MCF 10A (cell line): ENCODE data around the gene MRPL20. TPM values are rescaled to one million over a fixed set of nuclear protein-coding genes. Genes with fewer than 3 reads are reported as not detected.

Experiments
- BruUV-seq: library from RNA; stranded (reverse); fragments of 400-500 nt; replicated peaks from 2 replicates; lab custom pipeline; 2021; lab: Mats Ljungman, UMichigan
- CTCF ChIA-PET: fragments of 300-600 bp; sonication (Branson Sonifier 250); formaldehyde crosslinking; extraction: SDS; loops from one replicate; lab custom pipeline; 2021; ENCODE audit warnings: antibody characterized with exemption, inconsistent platforms; lab: Yijun Ruan, JAX
- POLR2A ChIA-PET: fragments of 300-600, 350-650 bp; sonication (Branson Sonifier 250); formaldehyde crosslinking; extraction: SDS; loops from one replicate; lab custom pipeline; 2020; ENCODE audit warnings: antibody characterized with exemption, inconsistent platforms; lab: Yijun Ruan, JAX
- DNase-seq: peaks from one replicate; pipeline ENCODE4 v3.0.0-alpha.2; 2018; ENCODE audit not compliant: unreplicated experiment
- H3K27ac Mint-ChIP-seq: one replicate; pipeline ENCODE4 v1.8.0; 2022; ENCODE audit warnings: mild to moderate bottlenecking, low read depth, mixed read lengths; ENCODE audit not compliant: unreplicated experiment
- H3K27me3 Mint-ChIP-seq: one replicate; pipeline ENCODE4 v1.8.0; 2022; ENCODE audit warnings: mixed read lengths; ENCODE audit not compliant: insufficient read depth, unreplicated experiment
- H3K36me3 Mint-ChIP-seq: one replicate; pipeline ENCODE4 v1.8.0; 2022; ENCODE audit warnings: mild to moderate bottlenecking, moderate library complexity, mixed read lengths; ENCODE audit not compliant: insufficient read depth, unreplicated experiment
- H3K4me1 Mint-ChIP-seq: one replicate; pipeline ENCODE4 v1.8.0; 2022; ENCODE audit warnings: mixed read lengths; ENCODE audit not compliant: insufficient read depth, unreplicated experiment
- H3K4me3 Mint-ChIP-seq: one replicate; pipeline ENCODE4 v1.8.0; 2022; ENCODE audit warnings: mild to moderate bottlenecking, moderate library complexity, mixed read lengths; ENCODE audit not compliant: unreplicated experiment
- H3K9me3 Mint-ChIP-seq: one replicate; pipeline ENCODE4 v1.8.0; 2022; ENCODE audit warnings: mixed read lengths; ENCODE audit not compliant: unreplicated experiment
- intact Hi-C: fragments of 100-400 bp; cut with micrococcal nuclease; formaldehyde crosslinking; loops from 2 replicates; pipeline ENCODE4 v1.14.1; 2022
- total RNA-seq: library from RNA; stranded (reverse); gene quantifications from 2 replicates; pipeline ENCODE4 v1.2.3, GENCODE V29; 2022
- TF ChIP-seq, protein P1 (sequence below): fragments of 200-600 bp; IDR thresholded peaks from one replicate; pipeline ENCODE4 v1.8.0; 2022; ENCODE audit warnings: antibody characterized with exemption, mild to moderate bottlenecking; ENCODE audit not compliant: unreplicated experiment

MRPL20 gene
- total RNA-seq, 1 experiment from 2014 or later = 137 TPM

DNA sequence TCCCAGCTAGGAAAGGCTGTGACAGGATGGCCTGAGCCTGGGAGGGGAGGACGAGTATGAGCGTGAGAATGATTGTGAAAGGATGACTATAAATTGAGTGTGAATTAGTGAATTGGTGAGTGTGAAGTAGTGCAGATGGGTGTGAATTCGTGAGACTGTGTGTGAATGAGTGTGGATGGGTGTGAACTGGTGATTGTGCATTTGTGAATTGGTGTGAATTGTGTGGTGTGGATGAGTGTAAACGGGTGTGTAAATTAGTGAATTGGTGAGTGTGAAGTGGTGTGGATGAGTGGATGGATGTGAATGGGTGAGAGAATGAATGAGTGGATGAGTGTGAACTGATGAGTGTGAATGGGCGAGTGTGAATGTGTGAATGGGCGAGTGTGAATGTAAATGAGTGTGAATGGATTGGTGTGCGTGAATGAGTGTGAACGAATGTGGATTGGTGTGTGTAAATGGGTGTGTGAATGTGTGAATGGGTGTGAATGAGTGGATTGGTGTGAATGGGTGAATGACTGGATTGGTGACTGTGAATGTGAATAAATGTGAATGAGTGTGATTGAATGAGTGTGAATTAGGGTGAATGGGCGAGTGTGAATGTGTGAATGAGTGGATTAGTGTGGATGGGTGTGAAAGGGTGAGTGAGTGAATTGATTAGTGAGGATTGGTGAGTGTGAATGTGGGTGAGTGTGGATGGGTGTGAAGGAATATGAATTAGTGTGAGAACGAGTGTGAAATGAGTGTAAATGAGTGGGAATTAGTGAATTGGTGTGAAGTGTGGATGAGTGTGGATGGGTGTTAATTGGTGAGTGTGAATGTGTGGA lies 41.0 kb downstream of the MRPL20 start:
- no TSS peak for BruUV-seq
- Mint-ChIP-seq H3K27ac (no peak overlapping the region), H3K9me3 (no peaks in the 10 kb centered on the region), H3K36me3 (peaks cover 4% of the 10 kb centered on the region), H3K27me3 (no peaks in the 10 kb centered on the region), H3K4me1 (peaks cover 2% of the 10 kb centered on the region), H3K4me3 (no peak overlapping the region)
- CTCF ChIA-PET = interaction anchor here (0.9 kb wide), 1 partner anchor 9 kb away, joined by 4 read pairs; the partner anchor contains the start of gene AURKAIP1
- POLR2A ChIA-PET = interaction anchor here (1.2 kb wide), 1 partner anchor 9 kb away, joined by 7 read pairs; the partner anchor contains the start of gene AURKAIP1
- TF ChIP-seq, protein P1, sequence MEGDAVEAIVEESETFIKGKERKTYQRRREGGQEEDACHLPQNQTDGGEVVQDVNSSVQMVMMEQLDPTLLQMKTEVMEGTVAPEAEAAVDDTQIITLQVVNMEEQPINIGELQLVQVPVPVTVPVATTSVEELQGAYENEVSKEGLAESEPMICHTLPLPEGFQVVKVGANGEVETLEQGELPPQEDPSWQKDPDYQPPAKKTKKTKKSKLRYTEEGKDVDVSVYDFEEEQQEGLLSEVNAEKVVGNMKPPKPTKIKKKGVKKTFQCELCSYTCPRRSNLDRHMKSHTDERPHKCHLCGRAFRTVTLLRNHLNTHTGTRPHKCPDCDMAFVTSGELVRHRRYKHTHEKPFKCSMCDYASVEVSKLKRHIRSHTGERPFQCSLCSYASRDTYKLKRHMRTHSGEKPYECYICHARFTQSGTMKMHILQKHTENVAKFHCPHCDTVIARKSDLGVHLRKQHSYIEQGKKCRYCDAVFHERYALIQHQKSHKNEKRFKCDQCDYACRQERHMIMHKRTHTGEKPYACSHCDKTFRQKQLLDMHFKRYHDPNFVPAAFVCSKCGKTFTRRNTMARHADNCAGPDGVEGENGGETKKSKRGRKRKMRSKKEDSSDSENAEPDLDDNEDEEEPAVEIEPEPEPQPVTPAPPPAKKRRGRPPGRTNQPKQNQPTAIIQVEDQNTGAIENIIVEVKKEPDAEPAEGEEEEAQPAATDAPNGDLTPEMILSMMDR = no peak
- intact Hi-C loops = no loop called here
- DNase-seq = no peak

DNA sequence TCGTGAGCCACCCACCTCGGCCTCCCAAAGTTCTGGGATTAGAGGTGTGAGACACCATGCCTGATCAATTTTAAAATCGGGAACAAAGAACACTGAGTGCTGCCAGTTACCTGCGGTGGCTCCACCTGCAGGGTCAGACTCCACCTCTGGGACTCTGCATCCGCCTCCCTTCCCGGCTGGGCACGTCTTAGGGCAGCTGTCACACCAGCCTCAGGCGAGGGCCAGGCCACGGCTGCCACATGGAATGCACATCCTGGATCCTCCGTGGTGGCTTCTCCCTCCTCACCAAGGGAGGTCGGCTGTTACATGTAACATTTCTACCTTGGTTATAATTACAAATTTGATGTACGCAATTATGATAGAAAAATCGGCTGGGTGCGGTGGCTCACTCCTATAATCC lies 42.8 kb downstream of the MRPL20 start:
- DNase-seq = no peak
- CTCF ChIA-PET = interaction anchor here (0.6 kb wide), 1 partner anchor 9 kb away, joined by 3 read pairs; no protein-coding TSS in a partner anchor
- BruUV-seq = no TSS peak
- H3K4me1 Mint-ChIP-seq = peaks cover 9% of the 10 kb centered on the region
- H3K36me3 Mint-ChIP-seq = no peaks in the 10 kb centered on the region
- POLR2A ChIA-PET = interaction anchor here (1.0 to 1.1 kb wide), 2 partner anchors 11 to 35 kb away, joined by 3 to 4 read pairs; partner anchors contain the start of genes AURKAIP1 and CCNL2
- H3K9me3 Mint-ChIP-seq = no peaks in the 10 kb centered on the region
- TF ChIP-seq, protein P1 = no peak
- H3K27ac Mint-ChIP-seq = no peak overlapping the region
- H3K27me3 Mint-ChIP-seq = no peaks in the 10 kb centered on the region
- no peak overlapping the region for H3K4me3 Mint-ChIP-seq
- intact Hi-C loops = no loop called here

DNA sequence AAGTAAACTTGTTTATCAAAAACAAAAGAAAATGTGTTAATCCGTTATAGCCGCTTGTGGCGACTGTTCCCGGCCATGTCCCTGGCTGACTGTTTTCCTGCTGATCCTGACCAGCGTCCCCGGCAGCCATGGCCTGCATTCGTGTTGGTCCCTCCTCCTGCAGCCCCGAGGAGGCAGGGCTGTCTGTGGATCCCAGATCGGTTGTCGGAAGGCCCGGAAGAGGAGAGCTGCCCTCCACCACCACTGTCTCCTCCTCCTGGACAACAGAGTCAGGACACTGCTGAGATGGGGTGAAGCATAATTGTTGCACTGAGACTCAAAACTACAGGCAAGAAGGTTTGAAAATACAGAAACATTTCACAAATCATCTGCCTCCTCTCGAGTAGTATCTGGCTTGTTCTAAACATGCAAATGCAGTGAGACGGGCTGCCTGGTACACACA lies 45.1 kb downstream of the MRPL20 start:
- TF ChIP-seq, protein P1 = no peak
- Mint-ChIP-seq H3K9me3 (no peaks in the 10 kb centered on the region), H3K27ac (no peak overlapping the region), H3K36me3 (no peaks in the 10 kb centered on the region), H3K27me3 (no peaks in the 10 kb centered on the region), H3K4me3 (no peak overlapping the region), H3K4me1 (peaks cover 9% of the 10 kb centered on the region)
- DNase-seq = no peak
- ChIA-PET CTCF (interaction anchor here (1.2 to 1.8 kb wide), 2 partner anchors 10 to 142 kb away, joined by 3 to 9 read pairs; no protein-coding TSS in a partner anchor), POLR2A (no interaction called here)
- intact Hi-C loops = no loop called here
- no TSS peak for BruUV-seq

DNA sequence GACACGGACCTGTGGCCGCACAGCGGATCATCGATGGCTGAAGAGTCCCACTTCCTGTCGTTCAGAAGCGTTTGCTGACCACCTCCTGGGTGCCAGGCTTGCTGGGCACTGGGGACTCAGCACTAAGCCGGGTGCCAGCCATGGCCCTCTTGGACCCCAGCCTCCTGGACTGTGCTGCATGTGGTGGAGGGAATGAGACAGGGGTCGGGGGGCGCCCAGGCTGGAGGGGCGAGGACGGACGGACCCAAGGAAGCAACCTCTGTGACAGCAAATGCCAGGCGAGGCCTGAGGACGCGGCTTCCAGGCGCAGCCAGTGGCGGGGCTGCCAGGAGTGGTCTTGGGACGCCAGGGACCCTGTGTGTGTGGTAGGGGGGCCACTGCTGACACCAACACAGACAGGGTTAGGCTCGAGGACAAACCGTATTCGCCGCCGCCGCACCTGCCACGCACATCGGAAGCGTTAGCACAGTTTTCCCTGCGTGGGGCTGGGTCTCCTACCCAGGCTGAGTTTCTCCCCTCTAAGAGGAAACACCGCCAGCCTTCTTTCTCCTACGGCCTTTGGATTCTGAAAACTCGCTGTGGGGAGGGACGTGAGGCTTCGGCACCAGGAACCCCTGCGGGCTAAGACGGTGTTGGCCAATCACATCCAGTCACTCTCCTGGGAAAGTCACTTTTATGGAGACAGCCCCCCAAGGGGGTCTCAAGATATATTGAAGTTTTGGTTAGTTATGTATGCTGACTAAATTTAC lies 45.7 kb downstream of the MRPL20 start:
- no peaks in the 10 kb centered on the region for H3K36me3 Mint-ChIP-seq
- ChIA-PET CTCF (interaction anchor here (1.2 kb wide), 1 partner anchor 143 kb away, joined by 3 read pairs; no protein-coding TSS in a partner anchor), POLR2A (no interaction called here)
- no peaks in the 10 kb centered on the region for H3K9me3 Mint-ChIP-seq
- H3K27ac Mint-ChIP-seq = no peak overlapping the region
- intact Hi-C loops = no loop called here
- no peaks in the 10 kb centered on the region for H3K27me3 Mint-ChIP-seq
- BruUV-seq = no TSS peak
- DNase-seq = no peak
- H3K4me1 Mint-ChIP-seq = peaks cover 9% of the 10 kb centered on the region
- TF ChIP-seq, protein P1 = no peak
- H3K4me3 Mint-ChIP-seq = no peak overlapping the region
